Left ventricle myocardium inferior (tissue), 1 donor: ENCODE measurements around the gene KLHL4. TPM values are rescaled to one million over a fixed set of nuclear protein-coding genes. Genes with fewer than 3 reads are reported as not detected.

ENCODE experiments used
- DNase-seq: peaks from one replicate; pipeline ENCODE4 v3.0.0-alpha.2; 2020
- H3K27ac ChIP-seq: fragments of 200-600 bp; replicated peaks from 2 replicates; pipeline ENCODE4 v1.8.0; 2021
- H3K27me3 ChIP-seq: fragments of 200-600 bp; 2 replicates; pipeline ENCODE4 v1.8.0; 2021; ENCODE audit warnings: low read depth
- H3K36me3 ChIP-seq: fragments of 200-600 bp; 2 replicates; pipeline ENCODE4 v1.8.0; 2021
- H3K4me1 ChIP-seq: fragments of 200-600 bp; 2 replicates; pipeline ENCODE4 v1.8.0; 2021
- H3K4me3 ChIP-seq: fragments of 200-600 bp; 2 replicates; pipeline ENCODE4 v1.8.0; 2021; ENCODE audit warnings: mild to moderate bottlenecking, moderate library complexity
- H3K9me3 ChIP-seq: fragments of 200-600 bp; replicated peaks from 2 replicates; pipeline ENCODE4 v1.8.0; 2021
- intact Hi-C: fragments of 100-400 bp; cut with micrococcal nuclease; formaldehyde crosslinking; loops from one replicate; pipeline ENCODE4 v1.11.0; 2022
- total RNA-seq: library from RNA; stranded (reverse); fragmentation: NEBNext Ultra II Directional; extraction: Animal tissue kit (Norgen Biotek cat#: 25700); gene quantifications from one replicate; pipeline ENCODE4 v1.2.1, GENCODE V29; 2021
- TF ChIP-seq, protein P1 (sequence below): fragments of 200-600 bp; IDR thresholded peaks from 2 replicates; pipeline ENCODE4 v1.8.0; 2021; ENCODE audit warnings: antibody characterized with exemption, mild to moderate bottlenecking, borderline replicate concordance
- donor health status: DM: no; HTN: yes; CAD: no; lungs with severe emphysema.

The KLHL4 gene
- total RNA-seq, 1 donor from 2014 or later = 0.74 TPM

DNA sequence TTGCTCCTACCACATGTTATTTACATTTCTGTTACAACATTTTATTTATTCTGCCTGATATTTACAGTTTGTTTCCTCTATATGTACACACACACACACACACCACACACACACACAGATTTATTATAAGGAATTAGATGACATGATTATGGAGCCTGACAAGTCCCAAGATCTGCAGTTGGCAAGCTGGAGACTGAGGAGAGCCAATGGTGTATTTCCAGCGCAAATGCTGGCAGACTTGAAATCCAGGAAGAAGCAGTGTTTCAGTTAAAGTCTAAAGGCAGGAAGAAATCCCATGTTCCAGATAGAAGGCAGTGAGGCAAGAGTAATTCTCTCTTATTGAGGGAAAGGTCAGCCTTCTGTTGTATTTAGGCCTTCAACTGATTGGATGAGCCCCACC, 1.8 kb upstream of the KLHL4 start:
- no peak overlapping the region for H3K4me3 ChIP-seq
- no peaks in the 10 kb centered on the region for H3K36me3 ChIP-seq
- DNase-seq = no peak
- no peaks in the 10 kb centered on the region for H3K9me3 ChIP-seq
- TF ChIP-seq, protein P1, sequence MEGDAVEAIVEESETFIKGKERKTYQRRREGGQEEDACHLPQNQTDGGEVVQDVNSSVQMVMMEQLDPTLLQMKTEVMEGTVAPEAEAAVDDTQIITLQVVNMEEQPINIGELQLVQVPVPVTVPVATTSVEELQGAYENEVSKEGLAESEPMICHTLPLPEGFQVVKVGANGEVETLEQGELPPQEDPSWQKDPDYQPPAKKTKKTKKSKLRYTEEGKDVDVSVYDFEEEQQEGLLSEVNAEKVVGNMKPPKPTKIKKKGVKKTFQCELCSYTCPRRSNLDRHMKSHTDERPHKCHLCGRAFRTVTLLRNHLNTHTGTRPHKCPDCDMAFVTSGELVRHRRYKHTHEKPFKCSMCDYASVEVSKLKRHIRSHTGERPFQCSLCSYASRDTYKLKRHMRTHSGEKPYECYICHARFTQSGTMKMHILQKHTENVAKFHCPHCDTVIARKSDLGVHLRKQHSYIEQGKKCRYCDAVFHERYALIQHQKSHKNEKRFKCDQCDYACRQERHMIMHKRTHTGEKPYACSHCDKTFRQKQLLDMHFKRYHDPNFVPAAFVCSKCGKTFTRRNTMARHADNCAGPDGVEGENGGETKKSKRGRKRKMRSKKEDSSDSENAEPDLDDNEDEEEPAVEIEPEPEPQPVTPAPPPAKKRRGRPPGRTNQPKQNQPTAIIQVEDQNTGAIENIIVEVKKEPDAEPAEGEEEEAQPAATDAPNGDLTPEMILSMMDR = no peak
- no peaks in the 10 kb centered on the region for H3K4me1 ChIP-seq
- intact Hi-C loops = no loop called here
- no peak overlapping the region for H3K27ac ChIP-seq
- H3K27me3 ChIP-seq = no peaks in the 10 kb centered on the region

DNA sequence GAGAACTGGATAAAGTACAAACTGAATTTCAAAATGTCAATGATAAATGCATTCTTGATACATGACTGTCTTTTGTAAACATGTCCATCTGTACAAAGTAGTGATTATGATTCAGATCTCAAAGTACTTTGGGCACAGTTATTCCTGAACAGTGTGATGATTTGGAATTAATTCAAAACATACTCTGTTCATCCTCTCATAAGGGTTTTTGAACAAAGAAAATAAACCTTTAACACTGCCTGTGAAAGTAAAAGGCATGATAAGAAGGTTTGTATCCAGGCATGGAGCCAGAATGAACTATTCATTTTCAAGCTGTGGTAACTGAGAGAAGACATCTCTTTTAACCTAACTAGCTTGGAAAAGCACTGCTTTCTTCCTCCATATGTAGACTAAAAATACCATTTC, 883 bp upstream of the KLHL4 start:
- no peaks in the 10 kb centered on the region for H3K4me1 ChIP-seq
- peak overlapping the region; percentile 66 for H3K27ac ChIP-seq
- intact Hi-C loops = no loop called here
- H3K4me3 ChIP-seq = no peak overlapping the region
- no peaks in the 10 kb centered on the region for H3K9me3 ChIP-seq
- H3K27me3 ChIP-seq = no peaks in the 10 kb centered on the region
- TF ChIP-seq, protein P1 = no peak
- H3K36me3 ChIP-seq = no peaks in the 10 kb centered on the region
- DNase-seq = no peak

DNA sequence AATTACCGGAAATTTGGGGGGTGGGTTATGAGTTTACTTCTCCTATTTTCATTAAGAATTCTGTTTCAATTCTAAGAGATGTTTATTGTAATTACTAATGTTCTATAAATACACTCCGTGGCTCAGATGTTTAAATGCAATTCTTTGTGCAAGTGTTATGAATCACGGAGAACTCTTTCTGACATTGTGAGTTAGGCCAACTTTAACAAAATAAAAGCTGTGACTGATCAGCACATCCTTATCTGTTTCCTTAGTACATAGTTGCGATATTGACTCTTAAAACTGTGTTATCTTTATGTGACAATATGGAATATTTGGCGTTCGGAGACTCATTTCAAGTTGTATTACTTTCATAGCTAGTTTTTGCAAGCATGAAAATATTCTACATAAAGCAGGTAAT, 902 bp downstream of the KLHL4 start:
- intact Hi-C loops = no loop called here

DNA sequence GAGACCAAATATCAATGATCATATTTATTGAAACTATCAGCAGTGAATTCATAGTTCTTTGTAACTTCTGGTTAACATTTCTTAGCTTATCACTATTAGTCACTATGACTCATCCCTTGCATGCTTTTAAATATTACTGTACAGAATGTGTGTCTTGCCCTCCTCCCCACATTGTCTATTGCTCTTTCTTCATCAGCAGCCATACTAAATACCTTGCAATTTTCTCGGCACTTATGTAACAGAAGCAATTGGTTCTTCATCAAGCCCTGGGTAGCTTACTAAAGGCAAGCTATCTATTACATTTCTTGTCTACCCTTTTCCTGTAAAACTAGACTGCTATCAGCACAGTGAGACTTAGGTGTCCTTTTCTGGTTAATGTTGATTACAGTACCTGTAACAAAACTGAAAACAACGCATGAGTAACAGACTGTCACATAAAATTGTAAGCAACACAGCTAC, 8.2 kb downstream of the KLHL4 start:
- H3K27me3 ChIP-seq = no peaks in the 10 kb centered on the region
- no peaks in the 10 kb centered on the region for H3K4me1 ChIP-seq
- no peak overlapping the region for H3K27ac ChIP-seq
- H3K36me3 ChIP-seq = no peaks in the 10 kb centered on the region
- TF ChIP-seq, protein P1 = no peak
- H3K9me3 ChIP-seq = no peaks in the 10 kb centered on the region
- H3K4me3 ChIP-seq = no peak overlapping the region
- DNase-seq = no peak
- intact Hi-C loops = no loop called here

More for the DNA sequence above, 902 bp downstream of the KLHL4 start:
- Histone ChIP-seq H3K4me3 (peak overlapping the region; percentile 61), H3K9me3 (no peaks in the 10 kb centered on the region), H3K27ac (peak overlapping the region; percentile 66), H3K27me3 (no peaks in the 10 kb centered on the region), H3K36me3 (no peaks in the 10 kb centered on the region), H3K4me1 (no peaks in the 10 kb centered on the region)
- DNase-seq = no peak
- TF ChIP-seq, protein P1 = no peak

DNA sequence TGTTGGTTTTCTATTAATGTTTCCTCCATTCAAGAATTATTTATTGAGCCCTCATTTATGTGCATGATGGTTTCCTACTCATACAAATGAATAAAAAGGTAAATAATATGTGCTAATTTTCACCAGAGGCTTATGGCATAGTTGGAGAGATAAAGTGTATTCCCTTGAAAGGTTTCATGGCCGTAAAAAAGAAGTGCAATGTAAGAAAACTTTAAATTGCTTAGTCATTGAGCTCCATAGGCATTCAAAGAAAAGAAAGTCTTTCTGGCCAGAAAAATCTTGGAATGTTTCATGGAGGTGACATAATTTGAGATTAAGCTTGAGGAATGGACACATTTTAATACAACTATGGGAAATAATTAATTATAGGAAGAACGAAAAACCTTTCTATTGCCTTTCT, 8.7 kb downstream of the KLHL4 start:
- Histone ChIP-seq H3K4me1 (no peaks in the 10 kb centered on the region), H3K9me3 (no peaks in the 10 kb centered on the region), H3K27ac (no peak overlapping the region), H3K4me3 (no peak overlapping the region), H3K36me3 (no peaks in the 10 kb centered on the region), H3K27me3 (no peaks in the 10 kb centered on the region)
- DNase-seq = no peak
- intact Hi-C loops = no loop called here
- TF ChIP-seq, protein P1 = no peak

DNA sequence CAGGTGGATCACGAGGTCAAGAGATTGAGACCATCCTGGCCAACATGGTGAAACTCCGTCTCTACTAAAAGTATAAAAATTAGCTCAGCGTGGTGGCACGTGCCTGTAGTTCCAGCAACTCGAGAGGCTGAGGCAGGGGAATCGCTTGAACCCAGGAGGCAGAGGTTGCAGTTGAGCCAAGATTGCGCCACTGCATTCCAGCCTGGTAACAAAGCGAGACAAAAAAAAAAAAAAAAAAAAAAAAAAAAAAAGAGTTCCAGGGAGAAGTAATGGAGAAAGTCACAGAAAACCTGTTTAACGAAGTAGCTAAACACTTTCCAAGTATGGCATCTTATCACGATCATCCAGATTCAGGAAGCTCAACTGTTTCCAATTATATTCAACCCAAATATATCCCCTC, 10.9 kb downstream of the KLHL4 start:
- intact Hi-C loops = no loop called here
- H3K9me3 ChIP-seq = no peaks in the 10 kb centered on the region

More for the DNA sequence above, 10.9 kb downstream of the KLHL4 start:
- TF ChIP-seq, protein P1 = no peak
- Histone ChIP-seq H3K36me3 (no peaks in the 10 kb centered on the region), H3K27me3 (no peaks in the 10 kb centered on the region), H3K4me1 (no peaks in the 10 kb centered on the region), H3K27ac (no peak overlapping the region), H3K4me3 (no peak overlapping the region)
- no peak for DNase-seq
